A549 (cell line): ENCODE results near the gene KRTAP19-1. TPM values are rescaled to one million over a fixed set of nuclear protein-coding genes. Genes with fewer than 3 reads are reported as not detected.
"Not testable (repeated sequence)": the region's sequence is repeated elsewhere in the genome, so short reads cannot be mapped to it uniquely, and the experiment has no call there.

Source experiments
- ATAC-seq, 2 experiments: fragments of 200-7000 bp in 1 of 2; fragments of >200 bp in 1 of 2; cut with Nextera tagmentation in 1 of 2; cut with Tn5 transposase in 1 of 2; 3 replicates each; pipeline versions ENCODE4 v1.8.0 to v1.9.1; 2018 to 2020; ENCODE audit warnings: mild to moderate bottlenecking in 1 of 2, moderate library complexity in 1 of 2
- CTCF ChIA-PET: fragments of 300-600 bp; sonication (Branson Sonifier 250); formaldehyde crosslinking; extraction: SDS; loops from one replicate; lab custom pipeline; 2021; ENCODE audit warnings: antibody characterized with exemption, inconsistent platforms; lab: Yijun Ruan, JAX
- POLR2A ChIA-PET: fragments of 350-600 bp; formaldehyde crosslinking; extraction: SDS; loops from one replicate; lab custom pipeline; 2021; ENCODE audit warnings: antibody characterized with exemption, inconsistent platforms; lab: Yijun Ruan, JAX
- DNase-seq, 2 experiments: peaks; one replicate each; pipeline versions ENCODE4 v3.0.0 to v3.0.0-alpha.2; 2011 to 2016; ENCODE audit warnings: low read depth in 1 of 2, low spot score in 1 of 2
- FAIRE-seq: peaks from 2 replicates; lab custom pipeline; 2011; peaks lifted over from hg19 to GRCh38; lab: Jason Lieb, UNC
- H3K27ac ChIP-seq, 2 experiments: fragments of >200 bp; sonication (Bioruptor Twin); formaldehyde crosslinking; 3 replicates each; pipeline ENCODE4 v1.5.1; 2016 to 2017
- H3K4me1 ChIP-seq: fragments of >200 bp; sonication (Bioruptor Twin); formaldehyde crosslinking; 3 replicates; pipeline ENCODE4 v1.6.1; 2016
- H3K4me2 ChIP-seq: fragments of >200 bp; sonication (Bioruptor Twin); formaldehyde crosslinking; 3 replicates; pipeline ENCODE4 v1.6.1; 2016
- H3K4me3 ChIP-seq: fragments of >200 bp; sonication (Bioruptor Twin); formaldehyde crosslinking; 3 replicates; pipeline ENCODE4 v1.5.1; 2016
- H3K9me3 ChIP-seq: fragments of >200 bp; sonication (Bioruptor Twin); formaldehyde crosslinking; 3 replicates; pipeline ENCODE4 v1.6.1; 2016
- BHLHE40 ChIP-seq: IDR thresholded peaks from 2 replicates; pipeline ENCODE4 v1.6.1; 2012; ENCODE audit warnings: low read depth, low read length, inconsistent platforms
- CBX2 ChIP-seq: fragments of 200-600 bp; sonication (generic); IDR thresholded peaks from 2 replicates; pipeline ENCODE4 v1.6.1; 2016; ENCODE audit warnings: low read depth, mild to moderate bottlenecking, borderline replicate concordance
- CBX8 ChIP-seq: fragments of 200-600 bp; sonication (generic); IDR thresholded peaks from 2 replicates; pipeline ENCODE4 v1.6.1; 2016
- CEBPB ChIP-seq, 2 experiments: fragments of >200 bp in 1 of 2; sonication (Bioruptor Twin) in 1 of 2; formaldehyde crosslinking in 1 of 2; IDR thresholded peaks; 2 replicates each; pipeline ENCODE4 v1.6.1; 2012 to 2016
- CHD4 ChIP-seq: fragments of 200-600 bp; sonication (generic); IDR thresholded peaks from 2 replicates; pipeline ENCODE4 v1.6.1; 2016; ENCODE audit warnings: antibody characterized with exemption, mild to moderate bottlenecking, borderline replicate concordance
- EHF ChIP-seq: fragments of 250-450 bp; sonication (Bioruptor Pico); IDR thresholded peaks from 2 replicates; pipeline ENCODE4 v1.5.0; 2020; ENCODE audit warnings: mild to moderate bottlenecking
- ESRRA ChIP-seq: fragments of 150-350 bp; IDR thresholded peaks from 2 replicates; pipeline ENCODE4 v1.6.1; 2014; ENCODE audit warnings: mild to moderate bottlenecking, low read length, borderline replicate concordance
- FOSB ChIP-seq: fragments of 250-450 bp; sonication (Bioruptor Pico); IDR thresholded peaks from 2 replicates; pipeline ENCODE4 v1.5.0; 2020; ENCODE audit warnings: mild to moderate bottlenecking, moderate library complexity
- GATA3 ChIP-seq: IDR thresholded peaks from 2 replicates; pipeline ENCODE4 v1.6.1; 2012; ENCODE audit warnings: borderline replicate concordance
- HES2 ChIP-seq: fragments of >200 bp; sonication (Bioruptor Twin); formaldehyde crosslinking; IDR thresholded peaks from 2 replicates; pipeline ENCODE4 v1.6.1; 2016
- HOXA7 ChIP-seq: fragments of 250-450 bp; sonication (Bioruptor Pico); IDR thresholded peaks from 2 replicates; pipeline ENCODE4 v1.5.0; 2020; ENCODE audit warnings: mild to moderate bottlenecking, moderate library complexity
- JUN ChIP-seq, 2 experiments: fragments of >200 bp; sonication (Bioruptor Twin); formaldehyde crosslinking; IDR thresholded peaks; 2 replicates in 1 of 2; 3 replicates in 1 of 2; pipeline ENCODE4 v1.6.1; 2016 to 2017
- KDM1A ChIP-seq: fragments of 200-600 bp; sonication (generic); IDR thresholded peaks from 2 replicates; pipeline ENCODE4 v1.6.1; 2016; ENCODE audit warnings: low read depth, mild to moderate bottlenecking
- KDM5A ChIP-seq: fragments of 200-600 bp; sonication (generic); IDR thresholded peaks from 2 replicates; pipeline ENCODE4 v1.6.1; 2016; ENCODE audit warnings: antibody characterized with exemption, mild to moderate bottlenecking
- MAX ChIP-seq: IDR thresholded peaks from 2 replicates; pipeline ENCODE4 v1.6.1; 2012
- MAZ ChIP-seq: fragments of 150-350 bp; IDR thresholded peaks from 2 replicates; pipeline ENCODE4 v1.6.1; 2014; ENCODE audit warnings: antibody characterized with exemption, low read depth, low read length, borderline replicate concordance
- NPAS2 ChIP-seq: fragments of 250-450 bp; sonication (Bioruptor Pico); IDR thresholded peaks from 2 replicates; pipeline ENCODE4 v1.8.0; 2022; ENCODE audit warnings: mild to moderate bottlenecking, moderate library complexity, borderline replicate concordance
- NR3C1 ChIP-seq: fragments of >200 bp; sonication (Bioruptor Twin); formaldehyde crosslinking; IDR thresholded peaks from 3 replicates; pipeline ENCODE4 v1.6.1; 2017
- PHF8 ChIP-seq: fragments of 200-600 bp; sonication (generic); IDR thresholded peaks from 2 replicates; pipeline ENCODE4 v1.6.1; 2016; ENCODE audit warnings: low read depth, mild to moderate bottlenecking, antibody characterized with exemption, moderate library complexity, borderline replicate concordance
- POLR2A ChIP-seq: IDR thresholded peaks from 2 replicates; pipeline ENCODE4 v1.6.1; 2012; ENCODE audit warnings: mild to moderate bottlenecking, low read length
- RNF2 ChIP-seq: fragments of 200-600 bp; sonication (generic); IDR thresholded peaks from 2 replicates; pipeline ENCODE4 v1.6.1; 2016; ENCODE audit warnings: low read depth, mild to moderate bottlenecking, antibody characterized with exemption, moderate library complexity, borderline replicate concordance
- TFCP2L1 ChIP-seq: fragments of 250-450 bp; sonication (Bioruptor Pico); IDR thresholded peaks from 2 replicates; pipeline ENCODE4 v1.5.0; 2021; ENCODE audit warnings: mild to moderate bottlenecking
- ZNF302 ChIP-seq: fragments of 250-450 bp; sonication (Bioruptor Pico); IDR thresholded peaks from 2 replicates; pipeline ENCODE4 v1.9.0; 2021; ENCODE audit warnings: inconsistent platforms, mild to moderate bottlenecking, moderate library complexity
- ZSCAN20 ChIP-seq: fragments of 250-450 bp; sonication (Bioruptor Pico); IDR thresholded peaks from 2 replicates; pipeline ENCODE4 v1.8.0; 2022; ENCODE audit warnings: mild to moderate bottlenecking, moderate library complexity
- WGBS: methylation state at CpG from one replicate; pipeline ENCODE4 v1.1.6; 2017; ENCODE audit errors: missing lambda C conversion rate; 5-methylcytosine and 5-hydroxymethylcytosine counted together
- polyA plus RNA-seq, 4 experiments: library from polyadenylated mRNA; depleted of rRNA in 3 of 4; stranded (reverse); fragments of >200 nt; fragmentation: RNase III in 1 of 4; extraction: RNeasy Plus Mini Kit Qiagen cat#74134 plus additional on column Dnase treatment in 1 of 4; gene quantifications; 2 replicates in 3 of 4; 3 replicates in 1 of 4; pipeline ENCODE4 v1.2.3, GENCODE V29; 2011 to 2017

Gene KRTAP19-1
- polyA plus RNA-seq, 2 of the 4 experiments (the other 2 are of a cell fraction): not detected

DNA sequence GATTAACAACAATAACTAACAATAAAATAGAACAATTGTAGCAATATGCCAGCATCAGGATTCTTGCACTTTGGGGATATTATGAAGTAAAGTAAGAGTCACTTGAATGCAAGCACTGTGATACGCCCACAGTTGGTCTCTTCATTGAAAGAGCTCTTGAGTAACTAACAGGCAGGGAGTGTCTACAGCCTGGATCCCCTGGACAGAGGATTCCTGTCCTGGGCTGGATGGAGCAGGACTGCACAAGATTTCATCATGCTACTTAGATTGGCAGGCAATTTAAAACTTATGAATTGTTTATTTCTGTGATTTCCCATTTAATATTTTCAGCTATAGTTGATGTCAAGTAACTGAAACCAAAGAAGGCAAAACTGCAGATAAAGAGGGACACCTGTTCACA lies 35.5 kb upstream of the KRTAP19-1 start:
- Histone ChIP-seq H3K4me2 (no peak overlapping the region), H3K4me3 (no peak overlapping the region), H3K27ac (no peak overlapping the region), H3K9me3 (no peaks in the 10 kb centered on the region), H3K4me1 (no peaks in the 10 kb centered on the region)
- TF ChIP-seq PHF8: no peak
- TF ChIP-seq NR3C1: no peak
- TF ChIP-seq MAZ: no peak
- TF ChIP-seq KDM5A: no peak
- no peak for TF ChIP-seq GATA3
- no peak for TF ChIP-seq ZSCAN20 (CRISPR knock-in tag)
- TF ChIP-seq ZNF302 (CRISPR knock-in tag): no peak
- no peak for TF ChIP-seq KDM1A
- TF ChIP-seq JUN (IDR thresholded peaks at IDR 0.05): no peak
- no peak for TF ChIP-seq CEBPB (IDR thresholded peaks at IDR 0.05)
- no peak for TF ChIP-seq CBX8
- no peak for TF ChIP-seq RNF2
- TF ChIP-seq CBX2: no peak
- TF ChIP-seq CHD4: no peak
- no peak for TF ChIP-seq BHLHE40
- TF ChIP-seq HES2: no peak
- TF ChIP-seq HOXA7 (CRISPR knock-in tag): no peak
- ATAC-seq: no peak
- ChIA-PET POLR2A (no interaction called here), CTCF (interaction anchor here (0.8 kb wide), 1 partner anchor 17 kb away, joined by 3 read pairs; no protein-coding TSS in a partner anchor)
- no peak for FAIRE-seq
- WGBS: 0% methylated on average over 1 of the region's 1 CpG
- no peak for DNase-seq

GRCh38 chr21:30505621-30506205 lies 25.5 kb upstream of the KRTAP19-1 start:
- FAIRE-seq, H3K9me3 ChIP-seq, H3K4me2 ChIP-seq, POLR2A ChIA-PET, H3K4me1 ChIP-seq, H3K4me3 ChIP-seq, H3K27ac ChIP-seq, ATAC-seq, CTCF ChIA-PET, DNase-seq: not testable (repeated sequence)
- WGBS: 6% methylated on average over 4 of the region's 4 CpGs

GRCh38 chr21:30502041-30502440 lies 21.9 kb upstream of the KRTAP19-1 start, which contains the start of gene KRTAP19-5:
TSS of gene KRTAP19-5 (minus strand) at chr21:30502141. CDS start at chr21:30502090, 51 bp downstream.
- WGBS: 8% methylated on average over 5 of the region's 6 CpGs
- Histone ChIP-seq H3K4me2 (no peak within 1 kb of the TSS), H3K9me3 (no peaks in the 10 kb centered on the region), H3K4me1 (no peaks in the 10 kb centered on the region), H3K27ac (no peak within 1 kb of the TSS), H3K4me3 (no peak within 1 kb of the TSS)
- no peak for ATAC-seq
- ChIA-PET CTCF (no interaction called here), POLR2A (no interaction called here)
- TF ChIP-seq EHF (CRISPR knock-in tag) (no peak), FOSB (CRISPR knock-in tag) (no peak), ESRRA (no peak), CBX2 (no peak), MAZ (no peak), MAX (no peak), JUN (IDR thresholded peaks at IDR 0.05) (no peak), NPAS2 (CRISPR knock-in tag) (no peak), KDM1A (no peak), TFCP2L1 (CRISPR knock-in tag) (no peak), POLR2A (no peak)
- no peak for DNase-seq
- no peak for FAIRE-seq
